ENCODE data around the gene FLYWCH2. TPM values are rescaled to one million over a fixed set of nuclear protein-coding genes. Genes with fewer than 3 reads are reported as not detected.

Gene FLYWCH2
- total and polyA plus RNA-seq, 2 of the 13 experiments (the other 11 are each of a cell fraction or from before 2014, with no cell fraction given), result 16.9 to 19.8 TPM

GRCh38 chr16:2905241-2905987 is 22.4 kb downstream of the FLYWCH2 start (continued):
- TF ChIP-seq, protein P1, sequence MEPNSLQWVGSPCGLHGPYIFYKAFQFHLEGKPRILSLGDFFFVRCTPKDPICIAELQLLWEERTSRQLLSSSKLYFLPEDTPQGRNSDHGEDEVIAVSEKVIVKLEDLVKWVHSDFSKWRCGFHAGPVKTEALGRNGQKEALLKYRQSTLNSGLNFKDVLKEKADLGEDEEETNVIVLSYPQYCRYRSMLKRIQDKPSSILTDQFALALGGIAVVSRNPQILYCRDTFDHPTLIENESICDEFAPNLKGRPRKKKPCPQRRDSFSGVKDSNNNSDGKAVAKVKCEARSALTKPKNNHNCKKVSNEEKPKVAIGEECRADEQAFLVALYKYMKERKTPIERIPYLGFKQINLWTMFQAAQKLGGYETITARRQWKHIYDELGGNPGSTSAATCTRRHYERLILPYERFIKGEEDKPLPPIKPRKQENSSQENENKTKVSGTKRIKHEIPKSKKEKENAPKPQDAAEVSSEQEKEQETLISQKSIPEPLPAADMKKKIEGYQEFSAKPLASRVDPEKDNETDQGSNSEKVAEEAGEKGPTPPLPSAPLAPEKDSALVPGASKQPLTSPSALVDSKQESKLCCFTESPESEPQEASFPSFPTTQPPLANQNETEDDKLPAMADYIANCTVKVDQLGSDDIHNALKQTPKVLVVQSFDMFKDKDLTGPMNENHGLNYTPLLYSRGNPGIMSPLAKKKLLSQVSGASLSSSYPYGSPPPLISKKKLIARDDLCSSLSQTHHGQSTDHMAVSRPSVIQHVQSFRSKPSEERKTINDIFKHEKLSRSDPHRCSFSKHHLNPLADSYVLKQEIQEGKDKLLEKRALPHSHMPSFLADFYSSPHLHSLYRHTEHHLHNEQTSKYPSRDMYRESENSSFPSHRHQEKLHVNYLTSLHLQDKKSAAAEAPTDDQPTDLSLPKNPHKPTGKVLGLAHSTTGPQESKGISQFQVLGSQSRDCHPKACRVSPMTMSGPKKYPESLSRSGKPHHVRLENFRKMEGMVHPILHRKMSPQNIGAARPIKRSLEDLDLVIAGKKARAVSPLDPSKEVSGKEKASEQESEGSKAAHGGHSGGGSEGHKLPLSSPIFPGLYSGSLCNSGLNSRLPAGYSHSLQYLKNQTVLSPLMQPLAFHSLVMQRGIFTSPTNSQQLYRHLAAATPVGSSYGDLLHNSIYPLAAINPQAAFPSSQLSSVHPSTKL (CRISPR knock-in tag; IDR thresholded peaks at IDR 0.05), result peak; percentile 36; the same call in 1 of the 2 replicates
- TF ChIP-seq KLF16 (CRISPR knock-in tag; IDR thresholded peaks at IDR 0.05) (peak in 1 of 2 experiments; percentile 87; a peak in 2 of 4 replicates), NAIF1 (CRISPR knock-in tag; IDR thresholded peaks at IDR 0.05; ENCODE audit: borderline replicate concordance) (no peak), CENPT (CRISPR knock-in tag; IDR thresholded peaks at IDR 0.05; ENCODE audit: low read depth) (peak; percentile 77; the same call in 1 of the 2 replicates), ZNF83 (CRISPR knock-in tag; IDR thresholded peaks at IDR 0.05; ENCODE audit: borderline replicate concordance) (no peak), PTBP1 (IDR thresholded peaks at IDR 0.05; ENCODE audit: low read depth, low read length, poor library complexity, severe bottlenecking) (no peak), ZNF225 (CRISPR knock-in tag; IDR thresholded peaks at IDR 0.05) (peak; percentile 72), GPBP1L1 (CRISPR knock-in tag; IDR thresholded peaks at IDR 0.05) (no peak), PRPF4 (IDR thresholded peaks at IDR 0.05; ENCODE audit: low read depth, low read length, poor library complexity, severe bottlenecking) (no peak), ZBTB44 (CRISPR knock-in tag; IDR thresholded peaks at IDR 0.05) (peak; percentile 80; the same call in 1 of the 2 replicates), ZBTB21 (CRISPR knock-in tag; IDR thresholded peaks at IDR 0.05) (no peak), NR2F6 (IDR thresholded peaks at IDR 0.05) (no peak), NR2F6 (CRISPR knock-in tag; IDR thresholded peaks at IDR 0.05) (peak; percentile 36; the same call in 1 of the 2 replicates), ZNF530 (CRISPR knock-in tag; IDR thresholded peaks at IDR 0.05; ENCODE audit: low read depth) (no peak), TCF7L2 (IDR thresholded peaks at IDR 0.05; ENCODE audit: low read depth, low read length) (no peak), ZNF414 (CRISPR knock-in tag; IDR thresholded peaks at IDR 0.05) (peak; percentile 91), RFXAP (CRISPR knock-in tag; IDR thresholded peaks at IDR 0.05; ENCODE audit: borderline replicate concordance) (0 out of 2 replicates have a peak, but pooled peaks have one; percentile 50), SRSF9 (IDR thresholded peaks at IDR 0.05; ENCODE audit: borderline replicate concordance, insufficient read depth, low read depth, low read length, poor library complexity, severe bottlenecking) (no peak), ZNF816 (CRISPR knock-in tag; IDR thresholded peaks at IDR 0.05; ENCODE audit: borderline replicate concordance) (peak; percentile 82)

Measured in HepG2 (cell line).